WERI-Rb-1 (cell line): ENCODE data around the gene GIGYF2.

Experiments
- DNase-seq: peaks from one replicate; pipeline ENCODE4 v3.0.0-alpha.2; 2020
- H3K27ac ChIP-seq: fragments of 250-450 bp; sonication (Bioruptor Pico); 2 replicates; pipeline ENCODE4 v1.5.1; 2020; ENCODE audit warnings: mild to moderate bottlenecking, moderate library complexity
- H3K27me3 ChIP-seq: fragments of 250-450 bp; sonication (Bioruptor Pico); 2 replicates; pipeline ENCODE4 v1.5.1; 2021; ENCODE audit warnings: mild to moderate bottlenecking, low read depth, moderate library complexity; ENCODE audit not compliant: insufficient read depth, severe bottlenecking
- H3K36me3 ChIP-seq: fragments of 250-450 bp; sonication (Bioruptor Pico); 2 replicates; pipeline ENCODE4 v1.5.1; 2020; ENCODE audit warnings: mild to moderate bottlenecking, moderate library complexity
- H3K4me3 ChIP-seq: 2 replicates; pipeline ENCODE4 v1.5.1; 2011; ENCODE audit warnings: low read depth, mild to moderate bottlenecking, control low read depth, low read length
- H3K9me3 ChIP-seq: fragments of 250-450 bp; sonication (Bioruptor Pico); 2 replicates; pipeline ENCODE4 v1.5.1; 2021; ENCODE audit warnings: mild to moderate bottlenecking, moderate library complexity; ENCODE audit not compliant: severe bottlenecking
- TF ChIP-seq, protein P1 (sequence below): IDR thresholded peaks from 2 replicates; pipeline ENCODE4 v1.5.1; 2011; ENCODE audit warnings: low read depth, mild to moderate bottlenecking, control low read depth, inconsistent platforms, low read length

GIGYF2 gene

DNA sequence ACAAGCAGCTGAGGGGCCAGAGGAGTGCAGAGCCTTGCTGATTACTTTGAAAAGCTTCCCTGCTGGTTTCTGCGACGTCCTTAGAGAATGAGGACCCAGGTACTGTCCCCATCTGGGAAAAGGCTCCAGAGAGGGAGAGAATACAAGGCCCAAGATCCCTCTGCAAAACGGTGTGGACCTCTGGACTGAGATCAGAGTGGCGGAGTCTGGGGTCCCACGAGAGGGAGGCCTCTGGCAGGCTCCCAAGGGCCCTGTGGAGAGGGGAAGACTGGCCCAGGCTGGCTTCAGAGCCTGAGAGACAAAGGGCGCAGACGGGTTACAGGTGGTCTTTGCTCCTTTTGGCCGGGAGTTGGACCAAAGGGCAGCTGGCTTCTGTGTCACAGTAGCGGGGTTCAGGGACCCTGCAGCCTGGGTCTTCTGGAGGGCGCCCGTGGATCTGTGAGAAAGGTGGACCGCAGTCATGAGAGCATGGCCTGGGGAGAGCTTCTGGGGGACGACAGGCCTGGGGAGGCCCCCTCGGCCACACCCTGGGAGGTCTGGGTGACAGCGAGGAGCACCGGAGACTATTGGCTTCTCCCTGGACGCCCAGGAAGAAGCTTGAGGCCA is 173.7 kb downstream of the GIGYF2 start:
- TF ChIP-seq, protein P1, sequence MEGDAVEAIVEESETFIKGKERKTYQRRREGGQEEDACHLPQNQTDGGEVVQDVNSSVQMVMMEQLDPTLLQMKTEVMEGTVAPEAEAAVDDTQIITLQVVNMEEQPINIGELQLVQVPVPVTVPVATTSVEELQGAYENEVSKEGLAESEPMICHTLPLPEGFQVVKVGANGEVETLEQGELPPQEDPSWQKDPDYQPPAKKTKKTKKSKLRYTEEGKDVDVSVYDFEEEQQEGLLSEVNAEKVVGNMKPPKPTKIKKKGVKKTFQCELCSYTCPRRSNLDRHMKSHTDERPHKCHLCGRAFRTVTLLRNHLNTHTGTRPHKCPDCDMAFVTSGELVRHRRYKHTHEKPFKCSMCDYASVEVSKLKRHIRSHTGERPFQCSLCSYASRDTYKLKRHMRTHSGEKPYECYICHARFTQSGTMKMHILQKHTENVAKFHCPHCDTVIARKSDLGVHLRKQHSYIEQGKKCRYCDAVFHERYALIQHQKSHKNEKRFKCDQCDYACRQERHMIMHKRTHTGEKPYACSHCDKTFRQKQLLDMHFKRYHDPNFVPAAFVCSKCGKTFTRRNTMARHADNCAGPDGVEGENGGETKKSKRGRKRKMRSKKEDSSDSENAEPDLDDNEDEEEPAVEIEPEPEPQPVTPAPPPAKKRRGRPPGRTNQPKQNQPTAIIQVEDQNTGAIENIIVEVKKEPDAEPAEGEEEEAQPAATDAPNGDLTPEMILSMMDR: no peak
- Histone ChIP-seq H3K4me3 (no peak overlapping the region), H3K36me3 (no peaks in the 10 kb centered on the region), H3K27me3 (no peaks in the 10 kb centered on the region), H3K9me3 (no peaks in the 10 kb centered on the region), H3K27ac (no peak overlapping the region)
- no peak for DNase-seq

DNA sequence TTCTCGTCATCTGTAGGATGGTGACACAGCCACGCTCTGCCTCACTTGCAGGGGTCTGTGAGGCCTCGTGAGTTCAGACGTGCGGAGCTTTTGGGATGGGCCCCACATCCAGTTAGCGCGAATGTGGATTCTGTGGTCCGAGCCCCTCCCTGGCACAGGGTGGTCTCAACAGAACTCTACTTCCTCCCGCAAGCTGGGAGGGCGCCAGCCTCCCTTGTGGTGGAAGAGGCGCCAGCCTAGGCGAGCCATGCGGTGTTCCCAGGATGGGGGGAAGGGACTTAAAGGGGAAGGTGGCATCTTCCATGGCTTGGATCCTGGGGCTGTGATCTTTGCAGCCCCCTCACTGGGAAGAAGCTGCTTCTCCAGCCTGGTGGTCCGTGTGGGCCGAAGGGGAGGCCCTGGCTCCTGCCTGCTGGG is 174.3 kb downstream of the GIGYF2 start:
- no peak overlapping the region for H3K27ac ChIP-seq
- DNase-seq: no peak
- TF ChIP-seq, protein P1: no peak

DNA sequence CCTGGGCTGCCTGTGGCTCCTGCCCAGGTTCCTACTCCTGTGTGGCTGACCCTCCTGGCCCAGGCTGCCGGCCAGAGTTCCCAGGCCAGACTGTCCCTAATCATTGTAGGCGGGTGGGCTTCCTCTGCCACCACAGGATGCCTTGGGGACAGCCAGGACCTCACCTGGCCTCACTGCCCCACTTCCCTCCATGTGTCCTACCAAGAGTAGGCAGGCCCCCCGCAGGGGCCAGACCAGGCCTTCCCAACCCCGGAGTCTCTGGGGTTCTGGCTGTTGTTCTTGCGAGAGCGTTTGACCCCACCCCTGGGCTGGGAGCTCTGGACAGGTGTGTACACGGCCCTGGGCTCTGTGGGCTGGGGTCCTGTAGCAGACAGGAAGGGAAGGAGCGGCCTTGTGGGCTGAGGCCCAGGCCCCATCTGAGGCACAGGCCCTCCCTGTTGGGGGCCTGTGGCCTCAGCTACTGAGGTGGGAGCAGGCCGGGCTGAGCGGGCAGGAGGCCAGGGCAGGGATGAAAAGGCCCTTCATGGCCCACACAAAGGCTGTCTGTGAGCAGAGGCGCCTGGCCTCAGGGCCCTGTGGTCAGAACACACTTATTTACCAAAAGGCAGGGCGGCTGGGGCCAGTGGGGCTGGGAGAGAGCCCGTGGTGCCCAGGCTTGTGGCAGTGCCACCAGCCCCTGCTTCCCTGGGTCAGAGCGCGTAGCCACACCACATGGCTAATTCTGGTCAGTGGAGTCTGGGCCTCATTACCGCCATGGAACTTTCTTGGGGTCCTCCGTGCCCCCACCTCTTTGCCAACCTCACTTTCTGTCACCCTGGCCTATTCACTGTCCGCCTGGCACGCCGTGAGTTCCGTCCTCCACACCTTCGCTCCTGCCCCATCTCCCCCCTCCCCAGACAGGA is 175.0 kb downstream of the GIGYF2 start:
- Histone ChIP-seq H3K36me3 (no peaks in the 10 kb centered on the region), H3K9me3 (no peaks in the 10 kb centered on the region), H3K27ac (no peak overlapping the region), H3K4me3 (no peak overlapping the region), H3K27me3 (no peaks in the 10 kb centered on the region)
- TF ChIP-seq, protein P1: no peak
- DNase-seq: no peak

More for the DNA sequence above, 174.3 kb downstream of the GIGYF2 start:
- no peaks in the 10 kb centered on the region for H3K9me3 ChIP-seq
- H3K4me3 ChIP-seq: no peak overlapping the region
- H3K27me3 ChIP-seq: no peaks in the 10 kb centered on the region
- H3K36me3 ChIP-seq: no peaks in the 10 kb centered on the region

DNA sequence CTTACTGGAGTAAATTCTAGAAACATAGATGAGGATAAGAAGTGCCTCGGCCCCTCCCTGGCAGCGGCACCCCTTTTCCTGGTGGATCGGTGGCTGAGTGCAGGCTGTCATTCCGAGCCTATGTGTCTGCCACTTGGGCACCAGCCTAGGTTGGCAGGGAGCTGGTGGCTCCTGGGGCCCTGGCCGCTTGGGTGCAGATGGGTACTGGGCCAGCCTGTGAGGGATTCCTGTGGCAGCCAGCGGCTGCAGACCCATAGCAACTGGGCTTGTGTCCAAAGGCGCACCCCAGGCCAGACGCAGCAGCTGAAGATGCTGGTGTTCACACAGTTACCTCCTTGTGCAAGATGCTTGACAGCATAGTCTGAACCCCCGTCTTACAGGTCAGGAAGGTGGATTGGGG is 175.7 kb downstream of the GIGYF2 start:
- TF ChIP-seq, protein P1: no peak
- H3K27ac ChIP-seq: no peak overlapping the region
- no peaks in the 10 kb centered on the region for H3K27me3 ChIP-seq
- no peaks in the 10 kb centered on the region for H3K36me3 ChIP-seq
- H3K4me3 ChIP-seq: no peak overlapping the region
- DNase-seq: no peak
- H3K9me3 ChIP-seq: no peaks in the 10 kb centered on the region

DNA sequence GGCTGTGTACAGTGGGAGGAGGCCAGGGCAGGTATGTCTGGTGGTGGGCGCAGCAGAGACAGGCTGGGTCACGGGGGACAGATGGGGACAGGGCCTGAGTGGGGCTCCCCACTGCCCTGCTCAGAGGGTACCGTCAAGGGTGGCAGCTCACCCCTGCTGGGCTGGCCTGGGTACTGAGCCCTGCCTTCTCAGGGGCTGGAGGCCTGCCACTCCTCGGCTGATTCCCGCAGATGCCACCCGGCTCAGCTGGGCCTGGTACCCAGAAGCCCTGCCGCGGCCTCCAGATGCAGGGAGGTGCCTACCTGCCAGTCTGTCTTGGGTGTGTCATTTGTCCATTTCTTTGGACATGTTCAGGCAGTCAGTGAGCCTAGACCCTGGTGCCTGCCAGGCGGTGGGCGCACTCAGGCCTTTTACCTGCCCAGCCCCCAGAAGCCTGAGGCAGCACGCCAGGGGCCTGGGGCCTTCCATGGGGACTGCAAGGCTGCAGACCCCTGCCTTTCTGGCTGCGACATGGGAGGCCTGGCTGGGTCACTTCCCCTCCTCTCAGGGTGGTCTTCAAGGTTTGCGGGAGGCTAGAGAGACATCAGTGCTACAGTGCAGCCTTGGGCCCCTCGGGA is 176.3 kb downstream of the GIGYF2 start:
- H3K27ac ChIP-seq: no peak overlapping the region
- no peak for DNase-seq

More for the DNA sequence above, 176.3 kb downstream of the GIGYF2 start:
- H3K4me3 ChIP-seq: no peak overlapping the region
- TF ChIP-seq, protein P1: no peak
- H3K27me3 ChIP-seq: no peaks in the 10 kb centered on the region
- H3K9me3 ChIP-seq: no peaks in the 10 kb centered on the region
- no peaks in the 10 kb centered on the region for H3K36me3 ChIP-seq
